ENCODE measurements around the gene SLC22A23. TPM values are rescaled to one million over a fixed set of nuclear protein-coding genes. Genes with fewer than 3 reads are reported as not detected.

The SLC22A23 gene
- total and polyA plus RNA-seq, 7 donors = 8.1 to 18.7 (median 12.0) TPM

- intact Hi-C loops (cut with DNase I) = loop anchor here (5.0 kb wide), 2 partner anchors 107 to 167 kb away; partner anchors contain the start of gene RIPK1
- no peak overlapping the region for H3K4me3 ChIP-seq
- no peaks in the 10 kb centered on the region for H3K36me3 ChIP-seq
- H3K4me1 ChIP-seq = peaks cover 0 to 32% (median 24%) of the 10 kb centered on the region in 4 donors
- TF ChIP-seq CTCF (IDR thresholded peaks at IDR 0.05) (no peak), POLR2A (IDR thresholded peaks at IDR 0.05) (no peak), POLR2AphosphoS5 (IDR thresholded peaks at IDR 0.05) (no peak), EP300 (IDR thresholded peaks at IDR 0.05) (no peak)
- H3K9me3 ChIP-seq = no peaks in the 10 kb centered on the region
- H3K27ac ChIP-seq = no peak overlapping the region
- 75 to 81% methylated on average over 3 of the region's 3 CpGs for WGBS, 2 donors
- no peak for DNase-seq
- peaks cover 11 to 46% (median 18%) of the 10 kb centered on the region in 3 donors for H3K27me3 ChIP-seq
Measured at GRCh38 chr6:3233904-3234303, 222.9 kb downstream of the SLC22A23 start.

DNA sequence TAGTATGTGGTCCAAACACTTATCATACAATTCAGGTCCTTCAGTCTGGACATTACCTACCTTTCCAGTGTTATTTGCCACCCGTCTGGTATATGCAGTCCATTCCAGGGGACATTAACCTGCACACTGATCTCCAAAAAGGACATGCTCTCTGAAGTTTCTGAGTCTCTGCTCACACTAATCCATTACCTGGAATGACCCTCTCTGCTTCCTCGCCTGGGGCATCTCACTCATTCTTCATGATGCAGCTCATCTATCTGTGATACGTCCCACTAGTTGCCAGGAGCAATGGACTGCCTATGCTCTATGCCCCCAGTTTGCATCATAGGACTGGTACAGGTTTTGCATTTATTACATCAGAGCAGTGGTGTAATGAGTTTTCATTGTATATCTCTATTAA, 223.5 kb downstream of the SLC22A23 start:
- no peaks in the 10 kb centered on the region for H3K36me3 ChIP-seq
- intact Hi-C loops (cut with DNase I) = loop anchor here (5.0 kb wide), 2 partner anchors 106 to 166 kb away; partner anchors contain the start of gene RIPK1
- H3K4me3 ChIP-seq = no peak overlapping the region
- no peak for TF ChIP-seq POLR2AphosphoS5 (IDR thresholded peaks at IDR 0.05)
- no peak for TF ChIP-seq POLR2A (IDR thresholded peaks at IDR 0.05)
- no peak for TF ChIP-seq CTCF (IDR thresholded peaks at IDR 0.05)
- no peak for TF ChIP-seq EP300 (IDR thresholded peaks at IDR 0.05)
- no peaks in the 10 kb centered on the region for H3K9me3 ChIP-seq
- H3K4me1 ChIP-seq = peaks cover 0 to 38% (median 30%) of the 10 kb centered on the region in 4 donors
- no peak for DNase-seq
- 79 to 90% methylated on average over 3 of the region's 3 CpGs for WGBS, 2 donors
- H3K27ac ChIP-seq = no peak overlapping the region
- H3K27me3 ChIP-seq = peaks cover 13 to 52% (median 24%) of the 10 kb centered on the region in 3 donors

GRCh38 chr6:3232017-3232945, 224.6 kb downstream of the SLC22A23 start:
- TF ChIP-seq POLR2AphosphoS5 (IDR thresholded peaks at IDR 0.05) (no peak), EP300 (IDR thresholded peaks at IDR 0.05) (no peak), POLR2A (IDR thresholded peaks at IDR 0.05) (no peak), CTCF (IDR thresholded peaks at IDR 0.05) (no peak)
- H3K27ac ChIP-seq = peak overlapping the region; percentile 82 to 91 (median 89)
- H3K27me3 ChIP-seq = peaks cover 19 to 63% (median 34%) of the 10 kb centered on the region in 3 donors
- H3K4me3 ChIP-seq = peak overlapping the region; percentile 57 to 68 (median 62)
- H3K9me3 ChIP-seq = no peaks in the 10 kb centered on the region
- intact Hi-C loops (cut with DNase I) = loop anchor here (5.0 kb wide), 2 partner anchors 105 to 165 kb away; partner anchors contain the start of gene RIPK1
- no peak for DNase-seq
- WGBS, 2 donors = 19 to 26% methylated on average over 23 of the region's 23 CpGs
- peaks cover 0 to 48% (median 40%) of the 10 kb centered on the region in 4 donors for H3K4me1 ChIP-seq
- H3K36me3 ChIP-seq = no peaks in the 10 kb centered on the region

DNA sequence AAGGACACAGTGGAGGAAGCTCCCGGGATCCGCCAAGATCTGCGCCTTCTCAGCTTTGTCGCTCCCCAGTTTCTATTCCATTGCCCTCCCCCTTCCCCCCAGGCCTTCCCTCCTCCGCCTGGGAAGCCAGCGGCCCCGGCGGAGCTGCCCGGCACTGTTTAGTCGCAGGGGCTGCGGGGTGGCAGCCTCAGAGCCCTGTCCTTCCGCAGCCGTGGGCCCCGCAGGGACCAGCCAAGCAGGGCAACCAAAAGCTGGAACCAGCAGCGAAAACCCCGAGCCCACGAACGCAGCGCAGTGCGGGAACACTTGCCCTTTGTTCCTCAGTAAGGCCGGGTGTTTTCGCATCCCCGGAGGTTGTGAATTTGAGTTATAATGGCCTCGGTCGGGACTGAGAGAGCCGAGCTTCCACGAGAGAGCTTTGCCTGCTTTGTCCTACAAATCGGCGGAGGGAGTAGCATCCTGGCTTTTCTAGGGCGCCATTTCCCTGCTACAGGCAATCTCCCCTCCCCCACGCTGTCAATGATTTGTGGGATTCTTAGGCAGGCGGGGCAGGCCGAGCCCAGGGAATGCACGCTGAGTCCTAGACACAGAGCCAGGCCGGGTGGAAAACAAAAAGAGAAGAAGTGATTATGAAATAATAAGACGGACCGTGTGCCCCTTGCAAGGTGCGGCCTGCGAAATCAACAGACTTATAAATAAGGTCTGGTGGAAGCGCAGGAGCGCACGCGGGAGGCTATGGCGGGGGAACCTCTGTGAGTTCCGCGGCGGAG, 225.4 kb downstream of the SLC22A23 start:
- peak overlapping the region; percentile 57 to 68 (median 62) for H3K4me3 ChIP-seq
- peaks cover 19 to 70% (median 42%) of the 10 kb centered on the region in 3 donors for H3K27me3 ChIP-seq
- peaks cover 0 to 57% (median 49%) of the 10 kb centered on the region in 4 donors for H3K4me1 ChIP-seq
- H3K36me3 ChIP-seq = no peaks in the 10 kb centered on the region
- peak overlapping the region; percentile 82 to 91 (median 89) for H3K27ac ChIP-seq
- peak; percentile 91 for DNase-seq
- H3K9me3 ChIP-seq = no peaks in the 10 kb centered on the region
- intact Hi-C loops (cut with DNase I) = loop anchor here (2.0 to 5.0 kb wide), 4 partner anchors 15 to 164 kb away; partner anchors contain the start of genes RIPK1 and TUBB2A
- TF ChIP-seq CTCF (IDR thresholded peaks at IDR 0.05) = no peak
- TF ChIP-seq POLR2A (IDR thresholded peaks at IDR 0.05) = peak in 1 of 2 donors; percentile 43
- TF ChIP-seq POLR2AphosphoS5 (IDR thresholded peaks at IDR 0.05) = peak; percentile 50 to 83 (median 76)
- TF ChIP-seq EP300 (IDR thresholded peaks at IDR 0.05) = peak in 1 of 4 donors; percentile 12
- WGBS, 2 donors = 1 to 2% methylated on average over 47 of the region's 47 CpGs

Data from sigmoid colon (tissue), 7 donors.